Measurements from ENCODE around the gene PLCD3.

The PLCD3 gene

DNA sequence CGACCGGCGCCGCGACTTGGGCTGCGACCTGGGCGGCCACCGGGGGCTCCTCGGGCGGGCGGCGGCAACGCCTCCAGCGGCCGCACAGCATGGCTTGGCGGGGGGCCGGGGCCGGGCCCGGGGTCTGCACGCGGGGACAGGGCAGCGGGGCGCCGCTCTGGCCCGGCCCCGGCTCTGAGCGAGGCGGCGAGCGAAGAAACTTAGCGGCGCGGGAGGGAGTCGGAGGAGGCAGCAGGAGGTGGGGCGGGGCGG, at the start of gene PLCD3:
Gene PLCD3 (minus strand): TSS at position 196 of the 252 bp plus-strand sequence. CDS start 105 bp downstream, at position 91.
- intact Hi-C loops (cut with DNase I; ENCODE audit: low total_unique reads): loop anchor here (5.0 kb wide), 2 partner anchors 35 to 215 kb away; partner anchors contain the start of gene GFAP
- Histone ChIP-seq H3K36me3 (no peaks in the 10 kb centered on the region), H3K27me3 (no peaks in the 10 kb centered on the region), H3K4me1 (peaks cover 6 to 68% (median 58%) of the 10 kb centered on the region in 4 donors), H3K4me3 (peak within 1 kb of the TSS; percentile 70 to 94), H3K27ac (peak within 1 kb of the TSS; percentile 98 to 99), H3K9me3 (no peaks in the 10 kb centered on the region)
- DNase-seq: no peak
- TF ChIP-seq, protein P1, sequence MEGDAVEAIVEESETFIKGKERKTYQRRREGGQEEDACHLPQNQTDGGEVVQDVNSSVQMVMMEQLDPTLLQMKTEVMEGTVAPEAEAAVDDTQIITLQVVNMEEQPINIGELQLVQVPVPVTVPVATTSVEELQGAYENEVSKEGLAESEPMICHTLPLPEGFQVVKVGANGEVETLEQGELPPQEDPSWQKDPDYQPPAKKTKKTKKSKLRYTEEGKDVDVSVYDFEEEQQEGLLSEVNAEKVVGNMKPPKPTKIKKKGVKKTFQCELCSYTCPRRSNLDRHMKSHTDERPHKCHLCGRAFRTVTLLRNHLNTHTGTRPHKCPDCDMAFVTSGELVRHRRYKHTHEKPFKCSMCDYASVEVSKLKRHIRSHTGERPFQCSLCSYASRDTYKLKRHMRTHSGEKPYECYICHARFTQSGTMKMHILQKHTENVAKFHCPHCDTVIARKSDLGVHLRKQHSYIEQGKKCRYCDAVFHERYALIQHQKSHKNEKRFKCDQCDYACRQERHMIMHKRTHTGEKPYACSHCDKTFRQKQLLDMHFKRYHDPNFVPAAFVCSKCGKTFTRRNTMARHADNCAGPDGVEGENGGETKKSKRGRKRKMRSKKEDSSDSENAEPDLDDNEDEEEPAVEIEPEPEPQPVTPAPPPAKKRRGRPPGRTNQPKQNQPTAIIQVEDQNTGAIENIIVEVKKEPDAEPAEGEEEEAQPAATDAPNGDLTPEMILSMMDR (IDR thresholded peaks at IDR 0.05): no peak

DNA sequence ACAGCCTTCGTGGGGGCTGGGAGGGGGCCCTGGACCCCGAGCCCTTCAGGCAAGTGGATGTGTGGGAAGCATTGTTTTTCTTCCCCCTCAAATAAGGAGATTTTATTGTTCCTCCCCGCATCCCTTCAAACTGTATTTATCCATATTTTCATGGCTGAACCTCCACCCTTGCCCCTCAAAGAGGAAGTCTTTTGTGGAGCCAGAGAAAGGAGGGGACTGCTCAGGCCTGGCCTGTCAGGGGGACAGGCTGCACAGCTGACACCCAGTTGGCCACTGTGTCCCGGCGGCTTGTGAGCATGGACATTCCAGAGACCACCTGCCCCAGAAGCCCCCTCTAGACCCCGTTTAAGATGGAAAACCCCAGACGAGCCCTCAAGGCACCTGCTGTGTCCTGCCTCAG, 45.2 kb upstream of the PLCD3 start:
- Histone ChIP-seq H3K9me3 (no peaks in the 10 kb centered on the region), H3K4me1 (peaks cover 0 to 21% (median 13%) of the 10 kb centered on the region in 4 donors), H3K36me3 (no peaks in the 10 kb centered on the region), H3K4me3 (no peak overlapping the region), H3K27ac (no peak overlapping the region), H3K27me3 (no peaks in the 10 kb centered on the region)
- no peak for DNase-seq
- intact Hi-C loops (cut with DNase I; ENCODE audit: low total_unique reads): no loop called here
- TF ChIP-seq, protein P1 (IDR thresholded peaks at IDR 0.05): no peak

DNA sequence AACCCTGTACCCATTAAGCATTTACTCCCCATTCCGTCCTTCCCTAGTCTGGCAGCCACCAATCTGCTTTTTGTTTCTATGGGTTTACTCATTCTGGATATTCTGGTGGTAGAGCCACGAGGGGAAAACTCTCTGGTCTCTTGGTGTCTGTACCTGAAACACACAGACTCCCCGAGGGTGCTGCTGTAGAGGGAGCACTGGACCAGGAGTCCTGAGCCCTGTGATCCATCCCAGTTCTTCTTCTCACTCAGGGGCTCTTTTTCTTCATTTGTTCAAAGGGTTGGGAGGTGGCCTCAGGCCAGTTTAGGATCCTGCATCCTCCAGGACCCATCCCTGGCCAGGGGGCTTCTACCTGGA, 43.4 kb upstream of the PLCD3 start:
- Histone ChIP-seq H3K4me3 (no peak overlapping the region), H3K36me3 (no peaks in the 10 kb centered on the region), H3K9me3 (no peaks in the 10 kb centered on the region), H3K4me1 (peaks cover 0 to 40% (median 28%) of the 10 kb centered on the region in 4 donors), H3K27ac (peak overlapping the region; percentile 45 to 55), H3K27me3 (no peaks in the 10 kb centered on the region)
- intact Hi-C loops (cut with DNase I; ENCODE audit: low total_unique reads): no loop called here
- TF ChIP-seq, protein P1 (IDR thresholded peaks at IDR 0.05): no peak
- DNase-seq: no peak

- TF ChIP-seq, protein P1 (IDR thresholded peaks at IDR 0.05): peak in 1 of 2 experiments; percentile 22
- no peaks in the 10 kb centered on the region for H3K36me3 ChIP-seq
- no peaks in the 10 kb centered on the region for H3K9me3 ChIP-seq
- H3K4me3 ChIP-seq: peak overlapping the region; percentile 43 to 52
- peaks cover 0 to 45% (median 33%) of the 10 kb centered on the region in 4 donors for H3K4me1 ChIP-seq
- no peaks in the 10 kb centered on the region for H3K27me3 ChIP-seq
- H3K27ac ChIP-seq: peak overlapping the region; percentile 88 to 96
- intact Hi-C loops (cut with DNase I; ENCODE audit: low total_unique reads): no loop called here
- DNase-seq: peak; percentile 62 to 89
Observed at GRCh38 chr17:45172541-45173286, 40.4 kb upstream of the PLCD3 start.

DNA sequence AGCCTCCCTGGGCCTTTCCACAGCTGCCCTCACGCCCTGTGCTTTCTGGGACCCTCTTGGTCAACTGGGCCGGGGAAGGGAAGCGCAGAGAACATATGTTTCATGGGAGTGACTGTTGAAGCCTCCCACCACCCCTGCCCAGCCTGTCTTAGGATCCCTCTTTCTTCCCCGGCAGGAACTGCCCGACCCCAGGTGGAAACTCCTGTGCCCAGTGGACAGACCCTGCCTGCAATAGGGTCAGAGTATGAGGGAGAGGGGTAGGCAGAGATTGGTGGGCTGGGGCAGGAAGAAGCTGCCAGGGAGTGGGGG, 39.9 kb upstream of the PLCD3 start:
- no peaks in the 10 kb centered on the region for H3K27me3 ChIP-seq
- intact Hi-C loops (cut with DNase I; ENCODE audit: low total_unique reads): no loop called here
- H3K4me1 ChIP-seq: peaks cover 0 to 45% (median 33%) of the 10 kb centered on the region in 4 donors
- no peaks in the 10 kb centered on the region for H3K9me3 ChIP-seq
- TF ChIP-seq, protein P1 (IDR thresholded peaks at IDR 0.05): no peak
- DNase-seq: no peak
- H3K36me3 ChIP-seq: no peaks in the 10 kb centered on the region
- H3K4me3 ChIP-seq: peak overlapping the region; percentile 43 to 52
- peak overlapping the region; percentile 88 to 96 for H3K27ac ChIP-seq
